IPS-20b (cell line): ENCODE results near the gene TDRD10.

ENCODE experiments used
- H3K27ac ChIP-seq: one replicate; pipeline ENCODE4 v1.5.1; 2013; ENCODE audit warnings: low read length
- H3K27me3 ChIP-seq: 2 replicates; pipeline ENCODE4 v1.6.1; 2013; ENCODE audit warnings: mild to moderate bottlenecking, low read length, inconsistent platforms; ENCODE audit not compliant: insufficient read depth
- H3K36me3 ChIP-seq: 2 replicates; pipeline ENCODE4 v1.6.1; 2013; ENCODE audit warnings: low read depth, mild to moderate bottlenecking, inconsistent platforms, low read length, moderate library complexity; ENCODE audit not compliant: insufficient read depth
- H3K4me1 ChIP-seq: 2 replicates; pipeline ENCODE4 v1.6.1; 2013; ENCODE audit warnings: mild to moderate bottlenecking, control low read depth, inconsistent platforms, low read length, moderate library complexity; ENCODE audit not compliant: insufficient read depth
- H3K4me3 ChIP-seq: 2 replicates; pipeline ENCODE4 v1.5.1; 2013; ENCODE audit warnings: mild to moderate bottlenecking, low read length, inconsistent platforms
- H3K9ac ChIP-seq: 2 replicates; pipeline ENCODE4 v1.6.1; 2013; ENCODE audit warnings: low read depth, mild to moderate bottlenecking, inconsistent platforms, low read length, moderate library complexity
- H3K9me3 ChIP-seq: 2 replicates; pipeline ENCODE4 v1.6.1; 2013; ENCODE audit warnings: mild to moderate bottlenecking, low read depth, low read length, inconsistent platforms; ENCODE audit not compliant: insufficient read depth

TDRD10 gene

GRCh38 chr1:154549202-154549770 is 47.3 kb downstream of the TDRD10 start:
- no peaks in the 10 kb centered on the region for H3K9me3 ChIP-seq
- no peaks in the 10 kb centered on the region for H3K27me3 ChIP-seq
- H3K4me1 ChIP-seq = no peaks in the 10 kb centered on the region
- H3K36me3 ChIP-seq = peaks cover 64% of the 10 kb centered on the region
- H3K4me3 ChIP-seq = no peak overlapping the region
- H3K9ac ChIP-seq = no peak overlapping the region
- H3K27ac ChIP-seq = no peak overlapping the region

DNA sequence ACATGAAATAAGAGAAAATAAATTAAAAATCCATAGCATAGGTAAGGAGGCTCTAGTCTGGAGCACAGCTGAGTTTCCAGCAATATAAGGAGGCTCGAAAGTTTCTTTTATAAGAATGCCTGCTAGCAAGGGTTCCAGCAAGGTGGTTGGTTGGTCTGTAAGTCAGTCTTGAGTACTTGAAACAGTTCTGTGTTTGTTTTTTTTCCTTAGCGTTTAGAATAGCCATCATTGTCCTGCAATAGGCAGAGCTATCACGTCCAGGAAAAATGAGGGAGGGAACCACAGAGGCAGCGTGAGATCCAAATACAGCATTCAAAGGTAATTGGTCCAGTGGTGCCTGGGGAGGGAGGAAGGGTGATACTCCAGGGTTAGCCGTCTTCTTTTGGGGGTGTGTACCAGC is 48.1 kb downstream of the TDRD10 start:
- H3K9ac ChIP-seq = no peak overlapping the region
- H3K27ac ChIP-seq = no peak overlapping the region
- no peaks in the 10 kb centered on the region for H3K27me3 ChIP-seq
- H3K4me3 ChIP-seq = no peak overlapping the region
- no peaks in the 10 kb centered on the region for H3K4me1 ChIP-seq
- H3K9me3 ChIP-seq = no peaks in the 10 kb centered on the region
- H3K36me3 ChIP-seq = peaks cover 72% of the 10 kb centered on the region

DNA sequence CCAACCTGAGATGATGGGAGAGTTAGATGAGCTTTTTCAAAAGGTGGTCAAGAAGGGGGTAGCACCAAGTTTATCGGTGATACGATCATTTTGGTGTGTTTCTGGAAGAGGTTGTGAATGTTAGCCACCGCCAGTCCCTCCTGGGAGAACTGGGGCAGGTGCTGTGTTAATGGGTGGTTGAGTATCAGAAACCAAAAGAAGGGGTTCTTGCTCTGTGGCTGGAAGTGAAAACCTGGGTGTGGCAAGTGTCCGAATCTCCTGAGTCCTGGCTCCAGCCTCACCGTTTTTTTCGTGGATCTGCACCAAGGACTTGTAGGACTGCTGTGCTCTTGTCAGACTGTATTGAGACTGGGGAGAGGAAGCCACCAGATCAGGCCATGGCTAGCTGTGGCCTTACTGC is 48.6 kb downstream of the TDRD10 start:
- no peak overlapping the region for H3K27ac ChIP-seq
- no peaks in the 10 kb centered on the region for H3K9me3 ChIP-seq
- no peak overlapping the region for H3K9ac ChIP-seq
- H3K36me3 ChIP-seq = peaks cover 78% of the 10 kb centered on the region
- H3K4me1 ChIP-seq = no peaks in the 10 kb centered on the region
- no peak overlapping the region for H3K4me3 ChIP-seq
- no peaks in the 10 kb centered on the region for H3K27me3 ChIP-seq

DNA sequence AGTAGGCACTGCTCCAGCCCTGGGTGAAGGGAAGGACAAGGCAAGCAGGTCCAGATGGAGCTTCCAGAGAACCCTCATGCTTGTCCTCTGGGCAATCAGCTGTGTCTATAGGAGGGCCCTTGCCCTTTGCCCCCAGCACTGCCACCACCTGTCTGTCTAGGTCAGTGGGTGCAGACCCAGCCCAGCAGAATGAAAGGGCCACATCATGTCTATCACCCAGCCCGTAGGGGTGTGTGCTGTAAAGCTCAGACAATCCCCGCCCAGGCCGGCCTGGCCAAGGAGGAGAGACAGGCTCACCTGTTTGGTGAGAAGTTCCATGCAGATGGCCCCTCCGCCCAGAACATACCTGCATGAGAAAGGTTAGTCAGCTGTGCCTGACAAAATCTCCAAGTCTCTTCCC is 49.5 kb downstream of the TDRD10 start:
- no peak overlapping the region for H3K27ac ChIP-seq
- H3K9ac ChIP-seq = no peak overlapping the region
- peaks cover 4% of the 10 kb centered on the region for H3K4me1 ChIP-seq
- H3K9me3 ChIP-seq = no peaks in the 10 kb centered on the region
- H3K27me3 ChIP-seq = no peaks in the 10 kb centered on the region
- H3K4me3 ChIP-seq = no peak overlapping the region
- H3K36me3 ChIP-seq = peaks cover 85% of the 10 kb centered on the region

DNA sequence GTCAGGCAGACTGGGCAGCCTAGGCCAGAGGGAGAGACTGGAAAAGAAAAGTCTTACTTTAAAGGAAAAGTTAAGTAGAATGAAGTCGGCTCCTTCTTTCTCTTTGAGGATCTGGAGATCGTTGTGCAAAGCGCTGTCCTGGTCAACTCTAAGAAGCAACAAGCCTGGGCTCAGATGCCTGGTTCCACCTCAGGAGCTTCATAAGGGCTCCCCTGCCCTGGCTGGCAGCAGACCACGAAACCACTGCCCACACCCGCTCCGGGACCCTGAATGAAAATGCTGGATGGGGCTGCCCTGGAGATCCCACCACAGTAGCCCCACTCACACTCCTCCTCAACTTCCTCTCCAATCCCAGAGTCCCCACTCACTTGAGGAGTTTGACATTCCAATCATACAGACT is 50.0 kb downstream of the TDRD10 start:
- Histone ChIP-seq H3K27me3 (no peaks in the 10 kb centered on the region), H3K27ac (no peak overlapping the region), H3K9ac (no peak overlapping the region), H3K9me3 (no peaks in the 10 kb centered on the region), H3K36me3 (peaks cover 85% of the 10 kb centered on the region), H3K4me3 (no peak overlapping the region), H3K4me1 (peaks cover 10% of the 10 kb centered on the region)

DNA sequence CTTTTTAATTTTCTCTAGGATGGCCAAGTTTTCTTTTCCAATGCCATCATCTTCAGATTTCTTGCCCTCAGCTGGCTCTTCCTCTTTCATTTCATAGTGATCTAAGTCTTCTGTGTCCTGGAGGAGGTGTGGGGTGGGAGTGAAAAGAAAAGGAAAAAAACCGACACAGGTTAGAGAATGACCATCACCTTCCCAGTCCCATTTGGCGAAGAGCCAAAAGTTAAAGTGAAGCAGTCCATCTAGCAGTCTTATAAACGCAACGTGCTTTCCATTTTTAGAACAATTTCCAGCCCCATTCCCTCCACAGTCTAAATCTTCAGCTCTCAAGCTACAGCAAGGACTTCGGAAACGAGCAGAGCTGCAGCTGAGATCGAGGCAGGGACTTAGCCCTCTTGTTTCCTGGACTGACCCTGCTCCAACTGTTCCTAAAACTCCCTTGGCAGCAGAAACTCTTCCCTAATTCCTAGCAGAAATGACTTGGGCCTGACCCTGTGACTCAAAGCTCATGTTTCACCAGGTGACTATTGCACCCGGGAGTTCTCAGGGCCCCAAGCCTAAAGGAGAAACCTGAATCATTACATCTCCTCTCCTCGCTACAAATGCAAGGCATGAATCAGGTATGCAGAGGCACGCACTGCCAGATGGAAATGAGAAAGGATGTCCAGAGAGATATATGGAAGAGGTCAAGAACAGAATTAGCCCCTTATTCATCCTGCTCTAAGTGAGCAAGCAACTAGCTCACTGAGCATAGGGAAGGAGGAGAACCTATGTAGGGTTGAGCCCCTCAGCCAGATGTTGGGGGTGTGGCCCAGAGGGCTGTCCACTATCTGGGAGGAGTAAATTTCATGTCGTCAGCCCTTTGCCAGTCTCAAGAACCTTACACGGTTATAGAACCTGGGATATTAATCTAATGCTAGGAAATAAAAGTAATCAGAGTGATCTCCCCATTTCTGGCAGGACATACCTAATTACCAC is 51.3 kb downstream of the TDRD10 start:
- Histone ChIP-seq H3K36me3 (peaks cover 80% of the 10 kb centered on the region), H3K9me3 (no peaks in the 10 kb centered on the region), H3K27me3 (no peaks in the 10 kb centered on the region), H3K27ac (no peak overlapping the region), H3K4me3 (no peak overlapping the region), H3K9ac (no peak overlapping the region), H3K4me1 (peaks cover 14% of the 10 kb centered on the region)

GRCh38 chr1:154556422-154556821 is 54.4 kb downstream of the TDRD10 start:
- Histone ChIP-seq H3K27ac (no peak overlapping the region), H3K9me3 (no peaks in the 10 kb centered on the region), H3K9ac (peak overlapping the region; percentile 88; the same call in 1 of the 2 replicates), H3K4me3 (peak overlapping the region; percentile 91), H3K36me3 (peaks cover 49% of the 10 kb centered on the region), H3K27me3 (no peaks in the 10 kb centered on the region), H3K4me1 (peaks cover 14% of the 10 kb centered on the region)

DNA sequence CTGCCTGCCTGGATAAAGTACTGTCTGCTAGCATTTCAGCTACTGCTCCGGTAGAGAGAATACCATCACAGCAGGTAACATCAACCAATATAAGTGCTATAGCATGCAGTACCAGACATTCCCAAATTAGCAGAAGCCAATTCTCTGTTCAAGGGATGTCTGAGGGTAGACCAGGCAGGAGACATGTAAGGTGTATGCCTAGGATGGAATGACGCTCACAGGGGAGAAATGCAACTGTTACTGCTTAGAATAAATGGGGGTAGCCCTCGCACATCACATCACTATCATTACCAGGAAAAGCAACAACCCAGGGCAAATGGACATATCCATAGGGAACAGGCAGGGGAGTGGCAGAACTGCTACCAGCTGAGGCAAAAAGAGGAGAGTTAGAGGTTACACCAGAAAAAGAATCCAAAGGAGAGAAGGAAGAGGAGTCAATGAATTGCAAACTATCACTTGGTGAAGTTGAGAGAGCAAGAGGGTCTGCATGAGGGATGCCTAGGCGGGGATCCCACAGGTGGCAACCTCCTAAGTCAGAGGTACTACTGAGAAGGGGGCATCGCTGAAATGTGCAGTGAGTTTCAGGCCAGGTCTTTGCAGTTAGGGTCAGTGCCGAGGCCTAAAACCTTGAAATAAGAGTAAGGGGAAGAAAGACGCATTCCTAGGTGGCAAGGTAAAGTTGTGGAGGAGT is 55.4 kb downstream of the TDRD10 start:
- peaks cover 39% of the 10 kb centered on the region for H3K36me3 ChIP-seq
- peaks cover 14% of the 10 kb centered on the region for H3K4me1 ChIP-seq
- H3K9ac ChIP-seq = peak overlapping the region; percentile 88
- H3K4me3 ChIP-seq = peak overlapping the region; percentile 91
- no peaks in the 10 kb centered on the region for H3K27me3 ChIP-seq
- peak overlapping the region; percentile 80 for H3K27ac ChIP-seq
- H3K9me3 ChIP-seq = no peaks in the 10 kb centered on the region

GRCh38 chr1:154557939-154558719 is 56.1 kb downstream of the TDRD10 start, which contains the start of gene UBE2Q1:
Gene UBE2Q1 (minus strand): TSS chr1:154558662. CDS start chr1:154558553, 109 bp downstream.
- Histone ChIP-seq H3K9ac (peak within 1 kb of the TSS; percentile 88), H3K4me3 (peak within 1 kb of the TSS; percentile 91), H3K36me3 (peaks cover 32% of the 10 kb centered on the region), H3K27me3 (no peaks in the 10 kb centered on the region), H3K4me1 (peaks cover 14% of the 10 kb centered on the region), H3K27ac (peak within 1 kb of the TSS; percentile 80), H3K9me3 (no peaks in the 10 kb centered on the region)

DNA sequence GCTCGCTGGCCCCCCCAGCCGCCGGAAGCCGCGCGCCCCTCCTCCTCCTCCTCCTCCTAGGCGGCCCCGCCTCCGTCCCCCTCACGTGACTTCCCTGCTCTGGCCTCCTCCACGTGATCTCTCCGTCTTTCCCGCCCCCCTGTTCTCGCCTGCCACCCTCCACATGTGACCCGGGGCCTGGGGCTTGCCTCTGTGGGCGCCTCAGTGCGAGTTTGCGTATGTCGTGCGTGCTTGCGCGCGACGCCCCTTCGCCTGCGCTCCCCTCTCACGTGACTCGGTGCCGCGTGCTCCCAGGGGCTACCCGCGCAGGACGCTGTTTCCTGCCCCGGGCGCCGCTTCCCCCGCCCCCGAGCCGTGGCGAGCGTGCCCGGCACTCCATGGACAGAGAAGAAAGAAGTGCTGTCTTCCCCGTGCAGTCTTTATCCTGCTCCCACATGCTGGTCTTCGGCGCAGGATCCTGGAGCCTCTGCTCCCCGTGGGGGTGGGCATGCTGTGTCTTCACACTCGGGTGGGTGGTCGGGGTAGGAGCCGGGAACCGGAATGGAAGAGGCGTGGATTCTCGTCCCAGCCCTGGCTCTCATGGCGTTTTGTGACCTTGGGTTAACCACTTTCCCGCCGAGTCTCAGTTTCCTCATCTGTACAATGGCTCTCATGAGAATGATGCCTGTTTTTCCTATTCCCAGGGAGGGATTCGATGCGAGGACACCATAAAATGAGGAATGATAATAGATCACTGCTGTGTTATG is 56.9 kb downstream of the TDRD10 start:
- no peaks in the 10 kb centered on the region for H3K27me3 ChIP-seq
- H3K4me1 ChIP-seq = peaks cover 14% of the 10 kb centered on the region
- H3K4me3 ChIP-seq = peak overlapping the region; percentile 61
- no peaks in the 10 kb centered on the region for H3K9me3 ChIP-seq
- no peak overlapping the region for H3K27ac ChIP-seq
- H3K9ac ChIP-seq = peak overlapping the region; percentile 66; the same call in 1 of the 2 replicates
- H3K36me3 ChIP-seq = peaks cover 24% of the 10 kb centered on the region
